Thymus (tissue), 11 donors: Measurements from ENCODE around the gene SNTG2. TPM values are rescaled to one million over a fixed set of nuclear protein-coding genes. Genes with fewer than 3 reads are reported as not detected.
A peak's percentile ranks its signal among the peaks of the same experiment; 100 is the strongest.

Source experiments
- DNase-seq, 9 donors: peaks; one replicate each; pipeline ENCODE4 v3.0.0-alpha.2; 2013; ENCODE audit warnings: low spot score in 9 of 9, low read depth in 6 of 9, missing footprints in 1 of 9
- H3K27ac ChIP-seq, 2 donors: one replicate each; pipeline ENCODE4 v1.5.1; 2013; ENCODE audit warnings: control low read depth in 1 of 2, low read depth in 1 of 2, low read length in 1 of 2, mild to moderate bottlenecking in 1 of 2, moderate library complexity in 1 of 2
- H3K27me3 ChIP-seq, 2 donors: one replicate each; pipeline ENCODE4 v1.5.1; 2013; ENCODE audit warnings: low read length in 1 of 2; ENCODE audit not compliant: control insufficient read depth in 2 of 2, insufficient read depth in 1 of 2
- H3K36me3 ChIP-seq, 2 donors: one replicate each; pipeline ENCODE4 v1.5.1; 2013; ENCODE audit warnings: low read length in 1 of 2, mild to moderate bottlenecking in 1 of 2, moderate library complexity in 1 of 2; ENCODE audit not compliant: control insufficient read depth in 2 of 2, insufficient read depth in 2 of 2
- H3K4me1 ChIP-seq, 2 donors: one replicate each; pipeline ENCODE4 v1.5.1; 2013; ENCODE audit warnings: low read length in 2 of 2; ENCODE audit not compliant: control insufficient read depth in 2 of 2, insufficient read depth in 2 of 2
- H3K4me3 ChIP-seq, 2 donors: one replicate each; pipeline ENCODE4 v1.5.1; 2013; ENCODE audit warnings: low read length in 2 of 2, control low read depth in 1 of 2, mild to moderate bottlenecking in 1 of 2
- H3K9me3 ChIP-seq, 2 donors: one replicate each; pipeline ENCODE4 v1.5.1; 2013; ENCODE audit warnings: low read length in 1 of 2, mild to moderate bottlenecking in 1 of 2; ENCODE audit not compliant: control insufficient read depth in 2 of 2, insufficient read depth in 1 of 2
- WGBS: extraction: QIAGEN DNeasy Blood & Tissue Kit; methylation state at CpG from one replicate; pipeline ENCODE4 v1.1.7; 2013; 5-methylcytosine and 5-hydroxymethylcytosine counted together
- polyA plus RNA-seq: library from polyadenylated mRNA; stranded (reverse); fragments of 200-250 nt; gene quantifications from one replicate; pipeline ENCODE4 v1.2.3, GENCODE V29; 2013
- total RNA-seq: library from RNA; stranded (reverse); fragments of 120-200 nt; gene quantifications from one replicate; pipeline ENCODE4 v1.2.4, GENCODE V29; 2013
- donor health status: healthy.

SNTG2 gene
- total and polyA plus RNA-seq, 2 donors, result 0.33 to 1.2 TPM

DNA sequence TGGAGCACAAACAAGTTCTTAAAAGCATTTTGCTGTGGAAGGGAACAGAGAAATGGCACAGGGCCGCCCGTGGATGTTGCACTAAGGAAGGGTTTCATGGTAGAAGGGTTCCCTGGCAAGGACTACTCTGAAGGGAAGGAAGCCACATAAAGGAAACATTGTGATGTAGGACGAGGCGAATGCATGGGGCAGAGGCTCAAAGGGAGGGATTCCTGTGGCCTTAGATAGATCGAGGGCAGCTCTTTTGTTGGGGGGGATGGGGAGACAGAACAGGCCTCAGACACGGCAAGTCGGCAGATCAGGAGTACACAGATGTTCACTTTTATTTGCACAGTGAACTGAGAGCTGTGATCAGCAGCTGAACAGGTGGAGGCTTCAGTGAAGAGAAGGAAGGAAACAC is 205.4 kb downstream of the SNTG2 start:
- Histone ChIP-seq H3K27ac (no peak overlapping the region), H3K4me3 (no peak overlapping the region), H3K9me3 (no peaks in the 10 kb centered on the region), H3K4me1 (peaks cover 0 to 18% of the 10 kb centered on the region in 2 donors), H3K27me3 (no peaks in the 10 kb centered on the region), H3K36me3 (no peaks in the 10 kb centered on the region)
- WGBS, result 75% methylated on average over 7 of the region's 7 CpGs
- peak in 2 of 9 donors; percentile 17 to 19 for DNase-seq

GRCh38 chr2:1156531-1156930 is 205.9 kb downstream of the SNTG2 start:
- Histone ChIP-seq H3K4me3 (no peak overlapping the region), H3K27ac (no peak overlapping the region), H3K9me3 (no peaks in the 10 kb centered on the region), H3K4me1 (peaks cover 0 to 18% of the 10 kb centered on the region in 2 donors), H3K27me3 (no peaks in the 10 kb centered on the region), H3K36me3 (no peaks in the 10 kb centered on the region)
- DNase-seq, result no peak
- 78% methylated on average over 14 of the region's 14 CpGs for WGBS

DNA sequence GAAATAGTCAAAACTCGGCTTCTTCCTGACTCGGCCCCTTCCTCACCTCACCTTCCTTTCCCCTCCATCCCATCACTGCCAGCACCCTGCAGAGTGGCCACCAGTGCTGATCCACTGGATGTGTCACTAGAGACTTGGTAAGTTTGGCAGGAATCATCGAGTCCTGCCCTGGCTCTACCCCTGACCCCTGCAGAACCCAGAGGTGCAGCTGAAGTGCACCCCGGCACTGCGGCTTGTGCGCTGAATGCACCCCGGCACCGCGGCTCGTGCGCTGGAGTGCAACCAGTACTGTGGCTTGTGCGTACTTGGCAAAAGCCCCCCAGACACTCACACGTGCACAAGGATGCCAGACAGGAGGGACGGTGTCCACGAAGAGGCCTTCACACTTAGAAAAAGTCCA is 206.5 kb downstream of the SNTG2 start:
- H3K4me1 ChIP-seq, result peaks cover 0 to 19% of the 10 kb centered on the region in 2 donors
- no peak overlapping the region for H3K4me3 ChIP-seq
- H3K27me3 ChIP-seq, result no peaks in the 10 kb centered on the region
- H3K27ac ChIP-seq, result no peak overlapping the region
- H3K9me3 ChIP-seq, result no peaks in the 10 kb centered on the region
- no peaks in the 10 kb centered on the region for H3K36me3 ChIP-seq
- DNase-seq, result no peak
- 90% methylated on average over 15 of the region's 15 CpGs for WGBS

DNA sequence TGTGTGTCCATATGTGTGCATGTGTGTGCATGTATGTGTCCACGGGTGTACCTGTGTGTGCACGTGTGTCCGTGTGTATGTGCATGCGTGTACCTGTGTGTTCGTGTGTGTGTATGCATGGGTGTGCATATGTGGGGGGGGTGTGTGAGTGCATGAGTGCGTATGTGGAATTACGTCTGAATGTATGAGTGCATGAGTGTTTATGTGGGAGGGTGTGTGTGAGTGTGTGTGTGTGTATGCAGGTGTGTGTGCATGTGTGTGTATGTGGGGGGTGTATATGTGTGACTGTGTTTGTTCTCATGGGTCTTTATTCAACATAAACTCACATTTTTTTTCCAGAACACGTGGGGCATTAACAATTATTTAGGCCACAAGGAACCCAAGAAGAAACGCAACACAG is 208.4 kb downstream of the SNTG2 start:
- Histone ChIP-seq H3K9me3 (peaks cover 0 to 14% of the 10 kb centered on the region in 2 donors), H3K36me3 (no peaks in the 10 kb centered on the region), H3K27ac (no peak overlapping the region), H3K27me3 (no peaks in the 10 kb centered on the region), H3K4me3 (no peak overlapping the region), H3K4me1 (peaks cover 0 to 38% of the 10 kb centered on the region in 2 donors)
- no peak for DNase-seq
- WGBS, result 86% methylated on average over 9 of the region's 9 CpGs

- no peak for DNase-seq
- 97% methylated on average over 8 of the region's 8 CpGs for WGBS
- Histone ChIP-seq H3K4me1 (peaks cover 0 to 24% of the 10 kb centered on the region in 2 donors), H3K27me3 (no peaks in the 10 kb centered on the region), H3K9me3 (peaks cover 0 to 20% of the 10 kb centered on the region in 2 donors), H3K4me3 (no peak overlapping the region), H3K36me3 (no peaks in the 10 kb centered on the region), H3K27ac (peak overlapping the region; percentile 10 to 90)
Observed at GRCh38 chr2:1162246-1162645, 211.6 kb downstream of the SNTG2 start.

DNA sequence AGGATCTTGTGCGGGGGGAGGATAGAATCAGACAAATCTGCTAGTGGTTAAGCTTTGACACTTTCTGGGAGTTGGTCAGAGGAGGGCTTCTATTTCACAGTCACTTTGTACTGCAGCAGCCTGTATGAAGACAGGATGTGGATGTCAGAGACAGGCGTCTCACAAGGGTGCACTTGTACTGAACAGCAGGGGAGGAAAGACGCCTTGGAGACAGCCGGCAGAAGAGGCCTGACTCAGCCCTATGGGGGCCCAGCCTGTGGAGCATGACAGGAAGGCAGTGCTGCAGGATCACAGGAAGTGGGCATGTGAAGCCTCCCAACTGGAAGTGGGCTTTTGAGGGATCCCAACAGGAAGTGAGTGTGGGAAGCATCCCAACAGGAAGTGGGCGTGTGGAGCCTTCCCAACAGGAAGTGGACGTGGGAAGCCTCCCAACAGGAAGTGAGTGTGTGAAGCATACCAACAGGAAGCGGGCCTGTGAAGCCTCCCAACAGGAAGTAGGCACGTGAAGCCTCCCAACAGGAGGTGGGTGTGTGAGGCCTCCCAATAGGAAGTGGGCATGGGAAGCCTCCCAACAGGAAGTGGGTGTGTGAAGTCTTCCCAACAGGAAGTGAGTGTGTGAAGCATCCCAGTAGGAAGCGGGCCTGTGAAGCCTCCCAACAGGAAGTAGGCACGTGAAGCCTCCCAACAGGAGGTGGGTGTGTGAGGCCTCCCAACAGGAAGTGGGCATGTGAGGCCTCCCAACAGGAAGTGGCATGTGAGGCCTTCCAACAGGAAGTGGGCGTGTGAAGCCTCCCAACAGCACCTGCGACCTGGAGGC is 212.3 kb downstream of the SNTG2 start:
- Histone ChIP-seq H3K27ac (peak overlapping the region; percentile 48 to 90), H3K36me3 (no peaks in the 10 kb centered on the region), H3K4me3 (no peak overlapping the region), H3K4me1 (peaks cover 0 to 24% of the 10 kb centered on the region in 2 donors), H3K9me3 (peaks cover 0 to 20% of the 10 kb centered on the region in 2 donors), H3K27me3 (no peaks in the 10 kb centered on the region)
- peak in 6 of 9 donors; percentile 36 to 68 (median 52) for DNase-seq
- 43% methylated on average over 12 of the region's 12 CpGs for WGBS

DNA sequence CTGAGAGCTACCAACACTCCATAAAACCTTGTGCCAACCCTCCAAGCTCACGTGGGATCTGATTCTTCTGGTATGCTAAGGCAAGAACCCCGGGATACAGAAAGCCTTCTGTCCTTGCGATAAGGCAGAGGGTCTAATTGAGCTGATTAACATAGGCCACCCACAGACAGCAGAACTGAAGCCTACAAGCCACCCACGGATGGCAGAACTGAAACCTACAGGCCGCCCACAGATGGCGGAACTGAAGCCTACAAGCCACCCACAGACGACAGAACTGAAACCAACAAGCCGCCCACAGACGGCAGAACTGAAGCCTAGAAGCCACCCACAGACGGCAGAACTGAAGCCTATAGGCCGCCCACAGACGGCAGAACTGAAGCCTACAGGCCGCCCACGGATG is 216.3 kb downstream of the SNTG2 start:
- DNase-seq, result no peak
- Histone ChIP-seq H3K4me1 (peaks cover 0 to 34% of the 10 kb centered on the region in 2 donors), H3K9me3 (peaks cover 0 to 20% of the 10 kb centered on the region in 2 donors), H3K36me3 (no peaks in the 10 kb centered on the region), H3K27me3 (no peaks in the 10 kb centered on the region), H3K27ac (no peak overlapping the region), H3K4me3 (no peak overlapping the region)
- 90% methylated on average over 14 of the region's 14 CpGs for WGBS

- Histone ChIP-seq H3K27me3 (no peaks in the 10 kb centered on the region), H3K4me3 (no peak overlapping the region), H3K36me3 (no peaks in the 10 kb centered on the region), H3K9me3 (peaks cover 0 to 8% of the 10 kb centered on the region in 2 donors), H3K27ac (peak overlapping the region in 1 of 2 donors; percentile 63), H3K4me1 (peaks cover 0 to 15% of the 10 kb centered on the region in 2 donors)
- no peak for DNase-seq
- WGBS, result 91% methylated on average over 10 of the region's 10 CpGs
Observed at GRCh38 chr2:1168846-1169245, 218.2 kb downstream of the SNTG2 start.

- Histone ChIP-seq H3K27me3 (no peaks in the 10 kb centered on the region), H3K4me3 (no peak overlapping the region), H3K27ac (peak overlapping the region in 1 of 2 donors; percentile 63), H3K36me3 (no peaks in the 10 kb centered on the region), H3K4me1 (peaks cover 0 to 13% of the 10 kb centered on the region in 2 donors), H3K9me3 (peaks cover 0 to 6% of the 10 kb centered on the region in 2 donors)
- DNase-seq, result peak in 4 of 9 donors; percentile 27 to 47 (median 42)
- WGBS, result 72% methylated on average over 13 of the region's 13 CpGs
Observed at GRCh38 chr2:1169291-1169949, 218.8 kb downstream of the SNTG2 start.
